GM19043 (cell line): ENCODE results near the gene SAAL1.
"Not testable (repeated sequence)": the region's sequence is repeated elsewhere in the genome, so short reads cannot be mapped to it uniquely, and the experiment has no call there.

Experiments used
- ATAC-seq: cut with Tn5 transposase; IDR thresholded peaks from one replicate; pipeline ENCODE4 v1.9.1; 2021; ENCODE audit warnings: low read depth; ENCODE audit not compliant: unreplicated experiment

The SAAL1 gene

GRCh38 chr11:18105802-18106574, at the start of gene SAAL1:
Gene SAAL1, minus strand, starts transcription at chr11:18106082. Its CDS starts 41 bp downstream, at chr11:18106041.
- ATAC-seq = peak; percentile 95

GRCh38 chr11:18151581-18151980, 45.7 kb upstream of the SAAL1 start:
- no peak for ATAC-seq

GRCh38 chr11:18145837-18146236, 40.0 kb upstream of the SAAL1 start:
- no peak for ATAC-seq

- no peak for ATAC-seq
These were observed 39.1 kb upstream of the SAAL1 start for GRCh38 chr11:18145025-18145424.

- ATAC-seq = no peak
These were observed 38.4 kb upstream of the SAAL1 start for GRCh38 chr11:18144243-18144642.

- no peak for ATAC-seq
These were observed 34.3 kb upstream of the SAAL1 start for GRCh38 chr11:18140145-18140544.

GRCh38 chr11:18137186-18137800, 31.4 kb upstream of the SAAL1 start:
- no peak for ATAC-seq

GRCh38 chr11:18135308-18135707, 29.4 kb upstream of the SAAL1 start:
- ATAC-seq = no peak

- ATAC-seq = no peak
These were observed 26.5 kb upstream of the SAAL1 start, which contains the start of gene MRGPRX3 for GRCh38 chr11:18132341-18132740. Gene MRGPRX3, plus strand, starts transcription at chr11:18132571. Its CDS starts 4,632 bp downstream, at chr11:18137203.

- not testable (repeated sequence) for ATAC-seq
These were observed 25.2 kb upstream of the SAAL1 start for GRCh38 chr11:18131115-18131514.

- ATAC-seq = not testable (repeated sequence)
These were observed 15.5 kb upstream of the SAAL1 start for GRCh38 chr11:18121331-18121828.

- peak; percentile 77 for ATAC-seq
These were observed 9.7 kb upstream of the SAAL1 start for GRCh38 chr11:18115360-18116127.

- ATAC-seq = no peak
These were observed 5.1 kb upstream of the SAAL1 start for GRCh38 chr11:18111005-18111404.

GRCh38 chr11:18108254-18108653, 2.4 kb upstream of the SAAL1 start:
- no peak for ATAC-seq

- ATAC-seq = no peak
These were observed 806 bp upstream of the SAAL1 start for GRCh38 chr11:18106688-18107087.

- ATAC-seq = no peak
These were observed 638 bp downstream of the SAAL1 start for GRCh38 chr11:18105086-18105801.

- no peak for ATAC-seq
These were observed 4.8 kb downstream of the SAAL1 start for GRCh38 chr11:18100926-18101656.

- no peak for ATAC-seq
These were observed 11.9 kb downstream of the SAAL1 start for GRCh38 chr11:18093959-18094358.

- no peak for ATAC-seq
These were observed 14.2 kb downstream of the SAAL1 start for GRCh38 chr11:18091731-18092130.

- no peak for ATAC-seq
These were observed 16.9 kb downstream of the SAAL1 start for GRCh38 chr11:18088966-18089365.
